GM06990 (cell line): Measurements from ENCODE around the gene SESN1.

Experiments used
- DNase-seq: peaks from one replicate; pipeline ENCODE4 v3.0.0-alpha.2; 2011; ENCODE audit not compliant: insufficient read length; ENCODE audit errors: extremely low read depth
- H3K27me3 ChIP-seq: replicated peaks from 2 replicates; pipeline ENCODE4 v1.6.0; 2011; ENCODE audit warnings: low read length; ENCODE audit not compliant: control insufficient read depth, insufficient read depth
- H3K36me3 ChIP-seq: 2 replicates; pipeline ENCODE4 v1.5.1; 2011; ENCODE audit warnings: low read length; ENCODE audit not compliant: control insufficient read depth, insufficient read depth
- H3K4me3 ChIP-seq: replicated peaks from 2 replicates; pipeline ENCODE4 v1.5.1; 2011; ENCODE audit warnings: low read depth, mild to moderate bottlenecking, control low read depth, low read length
- TF ChIP-seq, protein P1 (sequence below): IDR thresholded peaks from 2 replicates; pipeline ENCODE4 v1.5.1; 2011; ENCODE audit warnings: low read length, control low read depth, mild to moderate bottlenecking, inconsistent platforms; ENCODE audit not compliant: insufficient read depth, poor library complexity, severe bottlenecking

SESN1 gene

GRCh38 chr6:108941281-108941680 is 153.4 kb downstream of the SESN1 start:
- H3K27me3 ChIP-seq, result no peaks in the 10 kb centered on the region; the same call in 1 of the 2 replicates
- TF ChIP-seq, protein P1, sequence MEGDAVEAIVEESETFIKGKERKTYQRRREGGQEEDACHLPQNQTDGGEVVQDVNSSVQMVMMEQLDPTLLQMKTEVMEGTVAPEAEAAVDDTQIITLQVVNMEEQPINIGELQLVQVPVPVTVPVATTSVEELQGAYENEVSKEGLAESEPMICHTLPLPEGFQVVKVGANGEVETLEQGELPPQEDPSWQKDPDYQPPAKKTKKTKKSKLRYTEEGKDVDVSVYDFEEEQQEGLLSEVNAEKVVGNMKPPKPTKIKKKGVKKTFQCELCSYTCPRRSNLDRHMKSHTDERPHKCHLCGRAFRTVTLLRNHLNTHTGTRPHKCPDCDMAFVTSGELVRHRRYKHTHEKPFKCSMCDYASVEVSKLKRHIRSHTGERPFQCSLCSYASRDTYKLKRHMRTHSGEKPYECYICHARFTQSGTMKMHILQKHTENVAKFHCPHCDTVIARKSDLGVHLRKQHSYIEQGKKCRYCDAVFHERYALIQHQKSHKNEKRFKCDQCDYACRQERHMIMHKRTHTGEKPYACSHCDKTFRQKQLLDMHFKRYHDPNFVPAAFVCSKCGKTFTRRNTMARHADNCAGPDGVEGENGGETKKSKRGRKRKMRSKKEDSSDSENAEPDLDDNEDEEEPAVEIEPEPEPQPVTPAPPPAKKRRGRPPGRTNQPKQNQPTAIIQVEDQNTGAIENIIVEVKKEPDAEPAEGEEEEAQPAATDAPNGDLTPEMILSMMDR, result no peak
- no peak overlapping the region for H3K4me3 ChIP-seq
- DNase-seq, result no peak
- no peaks in the 10 kb centered on the region for H3K36me3 ChIP-seq

GRCh38 chr6:108940741-108941140 is 153.9 kb downstream of the SESN1 start:
- Histone ChIP-seq H3K36me3 (no peaks in the 10 kb centered on the region), H3K4me3 (no peak overlapping the region), H3K27me3 (no peaks in the 10 kb centered on the region; the same call in 1 of the 2 replicates)
- DNase-seq, result no peak
- TF ChIP-seq, protein P1, result no peak

GRCh38 chr6:108937170-108937569 is 157.5 kb downstream of the SESN1 start:
- DNase-seq, result no peak
- Histone ChIP-seq H3K27me3 (no peaks in the 10 kb centered on the region), H3K4me3 (no peak overlapping the region), H3K36me3 (no peaks in the 10 kb centered on the region)
- TF ChIP-seq, protein P1, result no peak
